ENCODE measurements around the gene OTOS.

OTOS gene

GRCh38 chr2:240174496-240174895, 34.0 kb upstream of the OTOS start:
- DNase-seq (ENCODE audit: low read depth), result no peak
- no peak for TF ChIP-seq CTCF (IDR thresholded peaks at IDR 0.05; ENCODE audit: control insufficient read depth, insufficient read depth, low read depth, low read length, missing control alignments)
- H3K4me3 ChIP-seq (ENCODE audit: control insufficient read depth, low read depth, low read length), result no peak overlapping the region

GRCh38 chr2:240172071-240172895, 31.8 kb upstream of the OTOS start:
- no peak overlapping the region for H3K4me3 ChIP-seq (ENCODE audit: control insufficient read depth, low read depth, low read length)
- DNase-seq (ENCODE audit: low read depth), result no peak
- no peak for TF ChIP-seq CTCF (IDR thresholded peaks at IDR 0.05; ENCODE audit: control insufficient read depth, insufficient read depth, low read depth, low read length, missing control alignments)

GRCh38 chr2:240170883-240171282, 30.4 kb upstream of the OTOS start:
- H3K4me3 ChIP-seq (ENCODE audit: control insufficient read depth, low read depth, low read length), result no peak overlapping the region
- no peak for TF ChIP-seq CTCF (IDR thresholded peaks at IDR 0.05; ENCODE audit: control insufficient read depth, insufficient read depth, low read depth, low read length, missing control alignments)
- no peak for DNase-seq (ENCODE audit: low read depth)

GRCh38 chr2:240170354-240170735, 29.9 kb upstream of the OTOS start:
- DNase-seq (ENCODE audit: low read depth), result no peak
- no peak for TF ChIP-seq CTCF (IDR thresholded peaks at IDR 0.05; ENCODE audit: control insufficient read depth, insufficient read depth, low read depth, low read length, missing control alignments)
- H3K4me3 ChIP-seq (ENCODE audit: control insufficient read depth, low read depth, low read length), result no peak overlapping the region

- DNase-seq (ENCODE audit: low read depth), result no peak
- TF ChIP-seq CTCF (IDR thresholded peaks at IDR 0.05; ENCODE audit: control insufficient read depth, insufficient read depth, low read depth, low read length, missing control alignments), result no peak
- no peak overlapping the region for H3K4me3 ChIP-seq (ENCODE audit: control insufficient read depth, low read depth, low read length)
These were observed 29.3 kb upstream of the OTOS start for GRCh38 chr2:240169486-240170353.

GRCh38 chr2:240168546-240169361, 28.3 kb upstream of the OTOS start:
- no peak for TF ChIP-seq CTCF (IDR thresholded peaks at IDR 0.05; ENCODE audit: control insufficient read depth, insufficient read depth, low read depth, low read length, missing control alignments)
- no peak for DNase-seq (ENCODE audit: low read depth)
- no peak overlapping the region for H3K4me3 ChIP-seq (ENCODE audit: control insufficient read depth, low read depth, low read length)

Data from AG09309 (cell line).